ENCODE results near the gene TEX261.

Gene TEX261

DNA sequence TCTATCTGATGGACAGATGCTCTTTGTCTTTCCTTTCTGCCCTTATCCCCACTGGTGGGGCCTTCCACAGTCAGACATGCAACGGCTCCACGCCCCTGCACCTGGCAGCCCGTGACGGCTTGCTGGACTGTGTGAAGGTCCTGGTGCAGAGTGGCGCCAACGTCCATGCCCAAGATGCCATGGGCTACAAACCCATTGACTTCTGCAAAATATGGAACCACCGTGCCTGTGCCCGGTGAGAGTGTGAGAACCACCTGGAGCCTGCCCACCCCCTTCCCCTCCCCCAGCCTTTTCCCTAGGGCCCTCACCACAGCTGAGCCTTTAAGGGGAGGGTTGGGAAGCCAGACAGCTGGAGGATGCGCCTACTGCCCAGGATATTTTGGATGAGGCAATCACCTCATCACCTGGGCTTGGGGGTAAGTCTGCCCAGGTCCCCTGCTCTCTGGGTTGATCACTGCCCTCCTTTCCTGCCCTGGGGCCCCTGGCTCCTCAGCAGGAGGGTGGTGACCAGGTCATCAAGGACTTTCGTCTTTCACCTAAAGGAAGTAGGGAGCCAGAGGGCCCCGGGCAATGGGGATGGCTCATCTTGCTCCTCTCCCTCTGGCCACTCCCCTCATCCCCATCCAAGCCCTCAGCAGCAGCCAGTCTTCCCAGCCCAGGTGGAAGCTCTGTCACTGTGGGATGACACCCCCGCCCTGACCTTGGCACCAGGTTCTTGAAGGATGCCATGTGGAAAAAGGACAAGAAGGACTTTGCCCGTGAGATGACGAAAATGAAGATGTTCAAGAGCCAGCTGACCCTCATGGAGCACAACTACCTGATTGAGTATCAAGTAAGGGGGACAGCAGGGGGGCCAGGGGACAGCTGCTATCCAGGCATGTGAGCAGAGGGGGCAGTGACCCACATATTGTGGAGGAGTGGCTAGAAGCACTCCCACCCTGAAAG, 12.5 kb downstream of the TEX261 start:
- no peak for DNase-seq (ENCODE audit: low spot score)

DNA sequence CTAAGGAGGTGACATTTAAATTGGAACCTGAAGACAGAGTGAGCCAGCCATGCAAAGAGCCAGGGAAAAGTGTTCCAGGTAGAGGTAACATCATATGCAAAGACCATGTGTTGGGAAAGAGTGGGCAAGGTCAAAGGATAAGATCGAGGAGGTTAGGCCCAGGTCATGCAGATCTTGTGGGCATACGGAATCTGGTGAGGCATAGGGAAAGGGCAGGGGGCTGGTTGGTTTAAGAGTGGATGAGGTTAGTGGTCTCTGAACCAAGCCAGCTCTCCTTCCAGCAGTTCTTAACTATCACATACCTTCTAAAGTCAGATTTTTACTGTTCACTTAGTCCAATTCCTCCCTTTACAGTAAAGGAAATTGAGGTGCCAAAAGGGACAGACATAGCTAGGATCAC, 13.3 kb downstream of the TEX261 start:
- no peak for DNase-seq (ENCODE audit: low spot score)

DNA sequence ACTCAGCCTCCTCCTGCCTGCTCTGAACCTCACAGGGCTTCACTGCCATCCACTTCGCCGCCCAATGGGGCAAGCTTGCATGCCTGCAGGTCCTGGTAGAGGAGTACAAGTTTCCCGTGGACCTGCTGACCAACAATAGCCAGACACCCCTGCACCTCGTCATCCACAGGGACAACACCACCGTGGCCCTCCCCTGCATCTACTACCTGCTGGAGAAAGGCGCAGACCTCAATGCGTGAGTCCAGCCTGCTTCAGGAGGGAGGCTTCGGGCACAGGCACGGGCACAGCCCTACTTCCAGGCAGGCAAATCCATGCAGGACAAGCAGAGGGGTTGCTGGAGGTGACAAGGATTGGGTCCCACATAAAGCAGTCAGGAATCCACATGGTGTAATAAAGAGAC, 15.0 kb downstream of the TEX261 start:
- no peak for DNase-seq (ENCODE audit: low spot score)

DNA sequence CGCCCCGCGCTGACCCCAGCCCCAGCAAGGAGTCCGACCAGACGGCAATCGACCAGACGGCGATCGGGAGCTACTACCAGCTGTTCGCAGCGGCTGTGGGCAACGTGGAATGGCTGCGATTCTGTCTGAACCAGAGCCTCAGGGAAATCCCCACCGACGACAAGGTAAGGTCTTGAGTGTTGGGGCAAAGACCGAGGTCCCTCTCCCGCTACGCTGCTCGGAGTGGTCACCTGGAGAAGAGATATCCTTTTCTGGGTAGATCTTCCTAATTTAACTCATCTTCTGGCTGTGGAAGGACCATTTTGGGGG, 15.5 kb downstream of the TEX261 start:
- no peak for DNase-seq (ENCODE audit: low spot score)

DNA sequence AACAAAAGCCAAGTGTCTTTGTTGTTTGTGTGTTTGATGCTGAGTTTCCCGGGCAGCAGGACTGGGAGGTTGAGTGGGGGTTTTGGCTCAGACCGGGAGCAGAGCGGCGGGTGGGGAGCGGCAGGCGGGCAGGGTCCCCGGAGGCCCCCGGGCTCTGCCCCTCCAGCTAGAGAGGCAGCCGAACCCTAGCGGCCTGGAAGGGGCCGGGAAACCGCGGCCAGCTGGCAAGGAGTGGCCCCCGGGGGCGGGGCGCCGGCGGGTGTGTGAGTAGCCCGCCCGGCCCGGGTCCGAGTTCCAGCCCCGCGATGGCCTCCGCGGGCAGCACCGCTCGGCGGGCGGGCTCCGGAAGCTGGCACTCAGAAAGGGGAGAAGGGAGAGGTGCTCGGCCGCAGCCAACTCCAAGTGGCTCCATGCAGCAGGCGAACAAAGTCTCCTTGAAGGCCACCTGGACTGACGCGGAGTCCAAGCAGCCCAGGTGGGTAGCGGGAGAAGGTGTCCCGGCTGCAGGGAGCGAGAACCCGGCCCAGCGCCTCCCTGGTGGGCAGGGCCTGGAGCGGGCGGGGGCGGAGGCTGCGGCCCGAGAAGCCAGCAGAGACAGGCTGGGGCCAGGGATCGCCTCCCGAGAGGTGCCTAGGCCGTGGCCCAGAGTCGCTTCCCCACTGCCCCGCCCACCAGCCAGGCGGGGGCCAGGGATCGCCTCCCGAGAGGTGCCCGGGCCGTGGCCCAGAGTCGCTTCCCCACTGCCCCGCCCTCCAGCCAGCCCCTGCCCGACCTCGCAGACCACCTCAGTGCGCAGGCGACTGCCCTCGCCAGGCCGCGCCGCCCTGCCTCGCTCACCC, 16.1 kb downstream of the TEX261 start, which contains the start of gene ANKRD53:
Gene ANKRD53, plus strand, starts transcription at position 290 of the 839 bp plus-strand sequence. Its CDS starts 16 bp downstream, at position 306.
- DNase-seq (ENCODE audit: low spot score) = no peak

DNA sequence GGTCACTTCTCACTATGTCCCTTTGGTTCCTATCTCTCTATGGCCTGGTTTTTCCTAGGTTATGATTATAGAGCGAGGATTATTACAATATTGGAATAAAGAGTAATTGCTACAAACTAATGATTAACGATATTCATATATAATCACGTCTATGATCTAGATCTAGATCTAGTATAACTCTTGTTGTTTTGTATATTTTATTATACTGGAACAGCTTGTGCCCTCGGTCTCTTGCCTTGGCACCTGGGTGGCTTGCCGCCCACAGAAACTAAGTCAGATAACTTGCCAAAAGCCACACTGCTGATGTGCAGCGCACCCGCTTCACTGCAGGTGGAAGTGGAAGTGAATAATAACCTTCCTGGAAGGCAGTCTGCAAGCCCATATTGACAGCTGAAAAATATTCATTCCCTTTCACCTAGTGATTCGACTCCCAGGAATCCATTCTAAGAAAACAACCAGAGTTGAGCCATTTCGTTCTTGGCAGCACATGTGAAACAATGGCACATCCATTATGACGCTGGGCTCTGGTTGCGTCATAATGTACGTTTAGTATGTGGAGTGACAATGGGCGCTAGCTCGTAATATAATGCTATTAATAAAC, 17.0 kb downstream of the TEX261 start:
- DNase-seq (ENCODE audit: low spot score) = peak; percentile 20

DNA sequence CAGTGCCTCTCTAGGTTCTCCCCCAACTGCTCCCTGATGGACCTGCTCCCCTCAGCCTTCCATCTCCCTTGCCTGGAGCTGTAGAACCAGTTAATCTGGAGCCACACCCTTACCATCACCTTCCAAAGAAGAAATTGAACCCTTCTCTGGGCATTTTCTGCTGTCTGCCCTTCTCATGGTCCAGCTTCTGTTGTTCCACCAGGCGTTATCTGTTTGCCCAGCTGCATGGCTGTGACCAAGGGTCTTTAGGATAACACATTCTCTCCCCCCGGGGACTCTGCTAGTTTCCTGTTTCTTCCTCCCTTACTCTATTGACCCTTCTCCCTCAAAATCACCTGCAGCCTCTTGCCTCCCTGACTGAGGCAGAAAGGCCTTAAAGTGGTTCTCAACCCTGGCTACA, 19.4 kb downstream of the TEX261 start:
- no peak for DNase-seq (ENCODE audit: low spot score)

DNA sequence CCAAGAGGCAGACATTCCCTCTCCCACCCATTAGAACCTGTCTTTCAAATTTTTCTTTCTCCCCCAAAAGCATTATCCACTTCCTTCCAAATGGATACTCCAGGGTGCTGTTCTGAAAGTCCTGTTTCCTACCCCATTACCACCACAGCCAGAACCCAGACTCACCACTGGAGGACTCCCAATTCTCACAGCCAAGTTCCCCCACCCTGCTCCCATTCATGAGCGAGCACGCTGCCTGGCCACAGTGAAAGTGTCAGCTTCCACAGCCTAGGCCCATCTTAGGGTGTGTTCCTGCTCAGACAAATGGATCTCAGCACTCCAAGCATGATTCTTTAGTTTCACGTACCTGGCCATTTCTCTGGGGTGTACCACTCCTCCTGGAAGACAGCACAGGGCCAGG, 20.1 kb downstream of the TEX261 start:
- no peak for DNase-seq (ENCODE audit: low spot score)

DNA sequence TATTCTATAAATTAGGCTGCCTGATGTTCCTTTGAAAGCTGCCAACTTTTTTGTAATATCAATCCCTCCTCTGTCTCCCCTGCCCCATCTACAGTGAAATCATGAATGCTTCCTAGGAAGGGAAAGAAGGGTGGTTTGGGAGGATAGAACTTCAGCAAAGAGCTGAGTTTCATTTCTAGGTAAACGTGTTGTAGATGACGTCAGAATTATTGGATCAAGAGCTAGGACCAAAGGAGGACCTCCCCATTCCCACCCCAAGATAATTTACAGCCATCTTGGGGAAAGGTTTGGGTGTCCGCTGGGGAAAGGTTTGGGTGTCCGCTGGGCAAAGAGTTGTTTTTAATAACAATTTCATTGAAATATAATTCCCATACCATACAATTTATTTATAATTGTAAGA, 27.5 kb downstream of the TEX261 start:
- DNase-seq (ENCODE audit: low spot score) = no peak

DNA sequence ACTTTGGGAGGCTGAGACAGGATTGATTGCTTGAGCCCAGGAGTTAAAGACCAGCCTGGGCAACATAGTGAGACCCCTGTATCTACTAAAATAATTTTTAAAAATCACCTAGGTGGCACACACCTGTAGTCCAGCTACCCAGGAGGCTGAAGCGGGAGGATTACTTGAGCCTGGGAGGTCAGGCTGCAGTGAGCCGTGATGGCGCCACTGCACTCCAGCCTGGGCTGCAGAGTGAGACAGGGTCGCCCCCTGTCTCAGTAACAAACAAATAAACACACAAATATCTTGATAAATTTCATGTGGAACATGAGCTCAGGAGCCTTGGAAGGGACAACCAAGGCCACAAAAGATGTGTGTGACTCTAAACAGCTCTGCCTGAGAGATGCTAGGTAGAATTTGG, 28.0 kb downstream of the TEX261 start:
- no peak for DNase-seq (ENCODE audit: low spot score)

DNA sequence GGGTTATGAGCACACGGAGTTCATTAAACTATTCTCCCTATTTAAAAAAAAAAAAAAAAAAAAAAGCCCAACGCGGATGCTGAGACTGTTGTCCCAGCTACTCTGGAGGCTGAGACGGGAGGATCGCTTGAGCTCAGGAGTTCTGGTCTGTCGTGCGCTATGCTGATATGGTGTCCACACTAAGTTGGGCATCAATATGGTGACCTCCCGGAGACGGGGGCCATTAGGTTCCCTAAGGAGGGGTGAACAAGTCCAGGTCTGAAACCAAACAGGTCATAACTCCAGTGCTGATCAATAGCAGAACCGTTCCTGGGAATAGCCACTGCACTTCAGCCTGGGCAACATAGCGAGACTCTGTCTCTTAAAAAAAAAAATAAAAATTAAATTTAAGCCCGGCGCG, 29.2 kb downstream of the TEX261 start:
- DNase-seq (ENCODE audit: low spot score) = no peak

DNA sequence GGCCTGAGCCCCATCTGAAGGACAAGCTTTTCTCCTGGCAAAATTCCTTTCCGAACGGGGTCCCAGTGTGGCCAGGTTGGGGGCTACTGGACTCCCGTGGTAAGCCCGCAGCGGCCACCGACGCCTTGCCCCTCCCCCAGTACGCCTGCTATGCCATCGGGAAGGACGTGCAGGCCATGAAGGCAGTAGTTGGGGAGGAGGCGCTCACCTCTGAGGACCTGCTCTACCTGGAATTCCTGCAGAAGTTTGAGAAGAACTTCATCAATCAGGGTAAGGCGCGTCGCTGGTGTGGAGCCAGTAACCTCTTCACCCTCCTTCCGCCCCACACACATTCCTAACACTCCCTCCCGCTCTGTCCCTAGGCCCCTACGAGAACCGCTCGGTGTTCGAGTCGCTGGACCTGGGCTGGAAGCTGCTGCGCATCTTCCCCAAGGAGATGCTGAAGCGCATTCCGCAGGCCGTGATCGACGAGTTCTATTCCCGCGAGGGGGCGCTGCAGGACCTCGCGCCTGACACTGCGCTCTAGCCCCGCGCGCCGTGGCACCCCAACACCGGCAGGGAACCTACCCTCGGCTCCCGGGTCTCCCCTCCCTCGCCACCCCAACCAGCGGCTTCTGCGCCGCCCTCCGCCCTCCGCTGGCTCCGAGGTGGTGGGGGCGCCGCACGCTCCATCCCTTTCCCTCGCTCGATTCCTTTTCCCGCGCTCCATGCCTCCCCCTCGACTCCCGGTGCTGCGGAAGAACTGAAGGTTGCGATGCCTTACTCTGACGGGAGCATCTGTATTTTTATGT, 29.9 kb downstream of the TEX261 start:
- DNase-seq (ENCODE audit: low spot score) = no peak

DNA sequence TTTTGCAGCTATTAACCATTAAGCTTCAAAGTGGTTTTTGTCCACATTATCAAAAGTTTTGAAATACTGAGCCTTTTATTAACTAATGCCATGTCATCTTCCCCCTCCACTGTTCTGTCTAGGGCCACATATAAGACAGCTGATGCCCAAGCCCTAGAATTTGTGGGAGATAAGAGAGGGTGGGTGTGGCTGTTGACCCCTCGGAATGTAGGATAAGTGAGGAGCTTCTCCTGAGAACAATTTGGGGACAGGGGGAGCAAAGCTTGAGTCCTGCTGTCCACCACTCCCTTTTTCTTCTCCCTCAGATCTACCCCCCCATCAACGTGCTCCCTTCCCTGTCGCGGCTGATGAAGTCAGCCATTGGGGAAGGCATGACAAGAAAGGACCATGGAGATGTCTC, 30.5 kb downstream of the TEX261 start:
- no peak for DNase-seq (ENCODE audit: low spot score)

DNA sequence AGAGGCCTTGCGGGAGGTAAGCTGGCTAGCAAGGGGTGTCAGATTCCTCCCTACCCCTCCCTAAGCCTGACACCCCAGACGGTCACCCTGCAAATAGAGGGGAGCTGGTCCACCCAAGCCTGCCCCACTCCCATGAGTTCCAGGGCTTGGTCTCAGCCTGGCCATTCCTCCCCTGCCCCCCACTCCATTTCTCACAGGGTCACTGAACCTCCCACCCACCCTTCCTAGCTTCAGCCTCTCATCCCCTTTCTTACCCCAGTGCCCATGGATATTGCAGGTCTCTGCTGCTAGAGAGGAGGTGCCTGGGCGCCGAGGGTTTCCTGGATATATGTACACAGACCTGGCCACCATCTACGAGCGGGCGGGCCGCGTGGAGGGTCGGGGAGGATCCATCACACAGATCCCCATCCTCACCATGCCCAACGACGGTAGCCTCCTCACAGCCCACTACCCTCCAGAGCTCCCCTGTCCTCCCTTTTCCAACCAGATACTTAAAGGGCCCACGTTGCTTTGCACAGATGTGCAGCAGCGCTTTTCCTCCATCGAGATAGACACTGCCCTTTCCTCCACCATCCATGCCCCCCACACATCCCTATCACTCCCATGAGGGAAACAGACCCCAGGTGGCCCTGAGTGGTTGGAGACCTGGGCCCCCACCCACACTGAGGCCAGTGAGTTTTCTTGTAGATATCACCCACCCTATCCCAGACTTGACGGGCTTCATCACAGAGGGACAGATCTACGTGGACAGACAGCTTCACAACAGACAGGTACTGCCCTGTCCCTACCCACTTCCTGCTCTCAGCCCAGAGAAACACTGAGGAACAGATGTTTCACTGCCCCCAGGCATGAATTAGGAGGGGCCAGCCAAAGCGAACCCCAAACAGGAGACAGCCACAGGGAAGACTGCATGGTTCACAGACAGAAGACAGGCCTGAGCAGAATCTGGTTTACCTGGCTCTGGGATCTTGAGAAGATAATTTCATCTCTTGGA, 31.5 kb downstream of the TEX261 start:
- DNase-seq (ENCODE audit: low spot score) = no peak

DNA sequence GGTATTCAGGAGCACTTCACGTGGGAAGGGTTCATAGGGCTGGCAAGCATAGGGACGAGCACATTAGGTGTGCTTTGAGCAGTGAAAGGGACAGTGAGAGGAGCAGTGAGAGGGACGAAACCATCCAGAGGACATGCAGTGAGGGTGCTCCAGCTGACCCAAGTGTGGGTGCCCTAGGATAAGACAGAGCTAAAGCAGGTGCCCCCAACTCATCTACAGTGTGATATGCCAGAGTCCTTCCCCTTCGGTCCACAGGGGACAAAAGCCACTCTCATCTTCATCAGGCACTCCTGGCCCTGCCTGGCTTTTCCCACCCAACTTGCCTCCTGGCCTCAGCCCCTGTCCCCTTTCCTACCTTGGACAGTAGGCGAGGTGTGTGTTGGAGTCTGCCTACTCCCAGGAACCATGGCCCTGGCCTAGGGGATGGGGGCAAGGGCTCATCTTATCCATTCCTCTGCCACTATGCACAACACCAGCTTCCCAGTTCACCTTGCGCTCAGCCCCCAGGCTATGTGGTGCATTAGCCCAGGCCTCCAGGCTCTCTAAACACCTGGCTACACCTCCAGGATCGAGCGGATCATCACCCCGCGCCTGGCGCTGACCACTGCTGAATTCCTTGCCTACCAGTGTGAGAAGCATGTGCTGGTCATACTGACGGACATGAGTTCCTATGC, 32.3 kb downstream of the TEX261 start:
- no peak for DNase-seq (ENCODE audit: low spot score)

DNA sequence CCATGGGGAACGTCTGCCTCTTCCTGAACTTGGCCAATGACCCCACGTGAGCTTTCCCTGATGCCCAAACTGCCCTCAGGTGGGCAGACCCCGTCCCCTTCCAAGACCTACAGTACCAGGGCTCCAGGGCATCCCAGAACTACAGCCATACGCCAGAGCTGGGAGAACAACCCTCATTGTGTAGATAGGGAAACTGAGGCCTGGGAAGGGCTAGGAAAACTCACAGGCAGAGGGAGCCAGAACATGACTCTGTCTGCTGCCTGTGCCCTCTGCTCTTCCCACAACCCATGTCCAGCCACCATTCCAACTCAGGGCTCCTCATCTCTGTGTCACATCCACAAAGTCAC, 33.1 kb downstream of the TEX261 start:
- DNase-seq (ENCODE audit: low spot score) = no peak

DNA sequence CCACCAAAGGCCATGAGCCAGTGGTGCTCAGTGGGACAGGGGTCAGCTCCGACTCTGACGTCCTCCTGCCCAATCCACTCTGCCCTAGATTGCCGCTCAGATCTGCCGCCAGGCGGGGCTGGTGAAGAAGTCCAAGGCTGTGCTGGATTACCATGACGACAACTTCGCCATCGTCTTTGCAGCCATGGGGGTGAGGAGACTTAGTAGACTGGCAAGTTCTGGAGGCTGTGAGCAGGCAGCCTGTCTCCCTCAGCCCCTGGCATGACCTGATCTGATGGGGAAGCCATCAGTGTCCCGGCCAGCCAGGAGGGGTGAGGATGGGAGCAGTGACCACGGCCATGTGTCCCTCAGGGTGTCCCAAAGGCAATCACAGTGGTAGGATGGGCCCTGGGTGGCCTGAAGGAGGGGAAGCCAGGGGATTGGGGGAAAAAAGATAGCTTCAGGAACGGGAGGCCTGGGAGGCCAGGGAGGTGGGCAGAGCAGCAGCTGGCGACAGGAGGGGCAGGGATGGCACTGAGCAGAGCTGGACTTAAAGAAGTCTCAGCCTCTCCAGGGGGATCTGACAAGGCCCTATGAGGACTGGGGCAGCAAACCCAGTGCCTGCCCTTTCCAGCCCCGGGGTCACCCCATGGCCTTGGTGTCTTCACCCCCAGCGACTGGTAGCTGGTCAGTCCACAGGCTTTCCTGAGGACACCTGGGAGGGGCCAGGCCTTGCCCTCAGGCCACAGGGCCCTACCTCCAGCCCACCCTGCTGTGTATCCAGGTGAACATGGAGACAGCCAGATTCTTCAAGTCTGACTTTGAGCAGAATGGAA, 33.6 kb downstream of the TEX261 start:
- DNase-seq (ENCODE audit: low spot score) = no peak

DNA sequence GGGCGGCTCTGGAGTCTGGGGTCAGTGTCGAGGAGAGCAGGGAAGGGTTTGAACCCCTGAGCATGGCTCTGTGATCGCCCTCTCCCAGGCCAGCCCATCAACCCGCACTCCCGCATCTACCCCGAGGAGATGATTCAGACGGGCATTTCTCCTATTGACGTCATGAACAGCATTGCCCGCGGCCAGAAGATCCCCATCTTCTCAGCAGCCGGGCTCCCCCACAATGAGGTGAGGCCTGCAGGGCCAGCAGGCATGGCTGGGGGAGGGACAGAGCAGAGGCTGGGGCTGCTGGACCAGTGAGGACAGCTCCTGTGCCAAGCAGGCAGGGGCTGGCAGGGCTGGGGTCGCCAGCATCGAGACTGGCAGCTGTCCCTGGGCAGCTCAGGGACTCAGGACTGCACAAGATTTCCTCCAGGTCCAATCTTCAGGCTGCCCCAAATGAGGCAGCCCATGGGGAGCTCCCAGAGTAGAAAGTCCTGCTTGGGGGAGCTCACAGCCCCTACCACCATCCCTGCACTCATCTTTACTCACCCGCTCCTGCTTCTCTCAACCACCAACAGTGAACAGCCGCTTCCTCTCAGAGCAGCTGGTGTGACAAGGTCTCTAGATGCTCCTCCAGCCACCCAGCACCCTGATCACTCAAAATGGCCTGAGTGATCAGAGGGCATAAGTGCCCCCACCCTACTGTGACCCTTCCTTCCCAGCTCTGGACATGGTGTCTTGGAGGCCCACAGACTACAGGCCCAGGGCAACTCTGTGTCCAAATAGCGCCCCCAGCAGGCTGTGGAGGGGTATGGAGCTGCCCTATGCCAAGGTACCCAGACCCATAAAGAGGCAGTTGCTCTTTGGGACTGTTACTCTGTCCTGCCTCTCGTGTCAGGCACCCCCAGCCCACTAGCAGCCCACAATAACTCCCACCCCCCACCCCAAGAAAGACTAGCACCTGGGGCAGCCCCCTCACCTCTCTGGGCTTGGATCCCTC, 34.5 kb downstream of the TEX261 start:
- DNase-seq (ENCODE audit: low spot score) = no peak

All from RKO (cell line).